HG02938 (cell line): Measurements from ENCODE around the gene ENSA.
"Not testable (repeated sequence)": the region's sequence is repeated elsewhere in the genome, so short reads cannot be mapped to it uniquely, and the experiment has no call there.

ENCODE experiments used
- ATAC-seq: cut with Tn5 transposase; IDR thresholded peaks from one replicate; pipeline ENCODE4 v1.9.1; 2021; ENCODE audit warnings: mild to moderate bottlenecking, moderate library complexity; ENCODE audit not compliant: unreplicated experiment

ENSA gene

GRCh38 chr1:150622303-150622975, 7.0 kb downstream of the ENSA start:
- no peak for ATAC-seq

GRCh38 chr1:150621497-150622302, 7.7 kb downstream of the ENSA start:
- ATAC-seq = no peak

GRCh38 chr1:150620919-150621318, 8.5 kb downstream of the ENSA start:
- no peak for ATAC-seq

GRCh38 chr1:150619576-150620509, 9.6 kb downstream of the ENSA start:
- ATAC-seq = no peak

GRCh38 chr1:150615346-150616201, 13.8 kb downstream of the ENSA start:
- no peak for ATAC-seq

GRCh38 chr1:150613061-150613920, 16.1 kb downstream of the ENSA start:
- ATAC-seq = no peak

- ATAC-seq = no peak
Measured at GRCh38 chr1:150612014-150612345, 17.4 kb downstream of the ENSA start.

- no peak for ATAC-seq
Measured at GRCh38 chr1:150610576-150610975, 18.8 kb downstream of the ENSA start.

GRCh38 chr1:150609732-150610131, 19.7 kb downstream of the ENSA start:
- ATAC-seq = no peak

GRCh38 chr1:150606463-150607142, 22.8 kb downstream of the ENSA start:
- no peak for ATAC-seq

- not testable (repeated sequence) for ATAC-seq
Measured at GRCh38 chr1:150605451-150605731, 24.0 kb downstream of the ENSA start.

- no peak for ATAC-seq
Measured at GRCh38 chr1:150604226-150604588, 25.2 kb downstream of the ENSA start.

- no peak for ATAC-seq
Measured at GRCh38 chr1:150603711-150604110, 25.7 kb downstream of the ENSA start.

- not testable (repeated sequence) for ATAC-seq
Measured at GRCh38 chr1:150602372-150602771, 27.0 kb downstream of the ENSA start.

GRCh38 chr1:150601540-150601939, 27.9 kb downstream of the ENSA start:
- ATAC-seq = no peak

GRCh38 chr1:150598346-150598745, 31.1 kb downstream of the ENSA start:
- ATAC-seq = not testable (repeated sequence)

- ATAC-seq = no peak
Measured at GRCh38 chr1:150596976-150597375, 32.4 kb downstream of the ENSA start.

GRCh38 chr1:150596095-150596892, 33.1 kb downstream of the ENSA start:
- no peak for ATAC-seq
